HCT116 (cell line): Measurements from ENCODE around the gene SLC39A1. TPM values are rescaled to one million over a fixed set of nuclear protein-coding genes. Genes with fewer than 3 reads are reported as not detected.
A peak's percentile ranks its signal among the peaks of the same experiment; 100 is the strongest.

Experiments
- ATAC-seq: fragments of 200-7000 bp; cut with Tn5 transposase; 2 replicates; pipeline ENCODE4 v1.9.1; 2020; ENCODE audit warnings: mild to moderate bottlenecking, moderate library complexity
- BruUV-seq: library from RNA; stranded (reverse); fragments of 400-500 nt; replicated peaks from 2 replicates; lab custom pipeline; 2021; lab: Mats Ljungman, UMichigan
- CTCF ChIA-PET: fragments of 300-600 bp; sonication (Branson Sonifier 250); formaldehyde crosslinking; loops from one replicate; lab custom pipeline; 2021; ENCODE audit warnings: antibody characterized with exemption; lab: Charles Lee
- POLR2A ChIA-PET: fragments of 300-600, 350-600 bp; sonication (Branson Sonifier 250); formaldehyde crosslinking; loops from one replicate; lab custom pipeline; 2021; ENCODE audit warnings: antibody characterized with exemption; lab: Charles Lee
- RAD21 ChIA-PET, 2 experiments: fragments of 300-600 bp; sonication (Branson Sonifier 250); formaldehyde crosslinking; loops; one replicate each; lab custom pipeline; 2023; ENCODE audit warnings: low total read pairs in 2 of 2; ENCODE audit not compliant: uncharacterized antibody in 2 of 2, unreplicated experiment in 2 of 2, low non-redundant PET in 1 of 2; lab: Charles Lee
- DNase-seq: peaks from one replicate; pipeline ENCODE4 v3.0.0-alpha.2; 2010; ENCODE audit warnings: low read depth, low spot score
- H2AFZ ChIP-seq: fragments of 200-600 bp; shearing (Covaris generic), sonication (generic); 2 replicates; pipeline ENCODE4 v1.6.1; 2017; ENCODE audit warnings: low read depth, mixed run types, mixed read lengths, antibody characterized with exemption, low read length; ENCODE audit not compliant: poor library complexity, severe bottlenecking
- H3K27ac ChIP-seq: 2 replicates; pipeline ENCODE4 v1.5.1; 2012; ENCODE audit warnings: low read depth, low read length
- H3K27me3 ChIP-seq: fragments of 200-600 bp; sonication (generic); 2 replicates; pipeline ENCODE4 v1.6.1; 2016; ENCODE audit warnings: mixed run types, low read length, mixed read lengths; ENCODE audit not compliant: insufficient read depth
- H3K36me3 ChIP-seq, 2 experiments: fragments of 200-500 bp in 1 of 2; fragments of 200-600 bp in 1 of 2; sonication (Bioruptor generic) in 1 of 2; sonication (generic) in 1 of 2; 2 replicates each; pipeline versions ENCODE4 v1.5.1 to v1.6.1; 2014 to 2016; ENCODE audit warnings: low read length in 2 of 2, inconsistent platforms in 1 of 2, mixed read lengths in 1 of 2, mixed run types in 1 of 2; ENCODE audit not compliant: insufficient read depth in 2 of 2, control insufficient read depth in 1 of 2
- H3K4me1 ChIP-seq, 2 experiments: fragments of 200-600 bp in 1 of 2; sonication (generic) in 1 of 2; 2 replicates each; pipeline versions ENCODE4 v1.5.1 to v1.6.1; 2012 to 2017; ENCODE audit warnings: low read length in 2 of 2, inconsistent platforms in 1 of 2, mild to moderate bottlenecking in 1 of 2, mixed read lengths in 1 of 2, mixed run types in 1 of 2, moderate library complexity in 1 of 2; ENCODE audit not compliant: insufficient read depth in 2 of 2, control insufficient read depth in 1 of 2
- H3K4me2 ChIP-seq: fragments of 200-600 bp; sonication (generic); 2 replicates; pipeline ENCODE4 v1.6.1; 2017; ENCODE audit warnings: mixed run types, low read length, mixed read lengths
- H3K4me3 ChIP-seq, 2 experiments: fragments of 200-600 bp in 1 of 2; sonication (generic) in 1 of 2; replicated peaks in 1 of 2; 2 replicates each; pipeline ENCODE4 v1.5.1; 2011 to 2016; ENCODE audit warnings: low read length in 2 of 2, control low read depth in 1 of 2, low read depth in 1 of 2, mild to moderate bottlenecking in 1 of 2, mixed read lengths in 1 of 2, mixed run types in 1 of 2
- H3K79me2 ChIP-seq: fragments of 200-600 bp; sonication (generic); 2 replicates; pipeline ENCODE4 v1.6.1; 2017; ENCODE audit warnings: mild to moderate bottlenecking, mixed run types, low read length, moderate library complexity, mixed read lengths; ENCODE audit not compliant: insufficient read depth
- H3K9ac ChIP-seq: fragments of 200-600 bp; sonication (generic); 2 replicates; pipeline ENCODE4 v1.6.1; 2016; ENCODE audit warnings: low read length, mixed read lengths
- H3K9me2 ChIP-seq: fragments of 200-600 bp; sonication (generic), shearing (Covaris generic); 2 replicates; pipeline ENCODE4 v1.6.1; 2017; ENCODE audit warnings: mixed run types, mild to moderate bottlenecking, moderate library complexity; ENCODE audit not compliant: insufficient read depth
- H3K9me3 ChIP-seq, 2 experiments: fragments of 200-500 bp in 1 of 2; fragments of 200-600 bp in 1 of 2; sonication (Bioruptor generic) in 1 of 2; sonication (generic) in 1 of 2; 2 replicates each; pipeline ENCODE4 v1.6.1; 2014 to 2017; ENCODE audit warnings: low read length in 2 of 2, mixed read lengths in 2 of 2, inconsistent platforms in 1 of 2, low read depth in 1 of 2, mild to moderate bottlenecking in 1 of 2, mixed run types in 1 of 2, moderate library complexity in 1 of 2; ENCODE audit not compliant: control insufficient read depth in 1 of 2, insufficient read depth in 1 of 2
- H4K20me1 ChIP-seq: fragments of 200-600 bp; sonication (generic), shearing (Covaris generic); 2 replicates; pipeline ENCODE4 v1.6.1; 2017; ENCODE audit warnings: mixed run types, mild to moderate bottlenecking, moderate library complexity; ENCODE audit not compliant: insufficient read depth
- CEBPB ChIP-seq: IDR thresholded peaks from 2 replicates; pipeline ENCODE4 v1.6.1; 2012; ENCODE audit warnings: low read depth
- EGR1 ChIP-seq: IDR thresholded peaks from 2 replicates; pipeline ENCODE4 v1.6.1; 2012; ENCODE audit warnings: low read depth
- EZH2 ChIP-seq: fragments of 200-600 bp; sonication (generic); IDR thresholded peaks from 2 replicates; pipeline ENCODE4 v1.6.1; 2017; ENCODE audit warnings: antibody characterized with exemption, mixed run types
- FOSL1 ChIP-seq: IDR thresholded peaks from 2 replicates; pipeline ENCODE4 v1.6.1; 2012; ENCODE audit warnings: low read depth
- JUND ChIP-seq: IDR thresholded peaks from 2 replicates; pipeline ENCODE4 v1.6.1; 2012
- POLR2AphosphoS5 ChIP-seq: IDR thresholded peaks from 2 replicates; pipeline ENCODE4 v1.6.1; 2011; ENCODE audit warnings: mild to moderate bottlenecking, low read depth, low read length, moderate library complexity
- RAD21 ChIP-seq: IDR thresholded peaks from 2 replicates; pipeline ENCODE4 v1.6.1; 2012; ENCODE audit warnings: low read depth, mild to moderate bottlenecking
- SIN3A ChIP-seq: IDR thresholded peaks from 2 replicates; pipeline ENCODE4 v1.6.1; 2012; ENCODE audit warnings: low read depth
- SP1 ChIP-seq: IDR thresholded peaks from 2 replicates; pipeline ENCODE4 v1.6.1; 2012; ENCODE audit warnings: low read depth
- SRF ChIP-seq: IDR thresholded peaks from 2 replicates; pipeline ENCODE4 v1.6.1; 2012; ENCODE audit warnings: low read depth
- TCF7L2 ChIP-seq: IDR thresholded peaks from 2 replicates; pipeline ENCODE4 v1.7.0; 2011; ENCODE audit warnings: borderline replicate concordance, inconsistent platforms; ENCODE audit not compliant: insufficient read depth, insufficient read length; ENCODE audit errors: extremely low read depth
- ZFX ChIP-seq: fragments of 450-650 bp; IDR thresholded peaks from 2 replicates; pipeline ENCODE4 v1.6.1; 2017
- ZNF274 ChIP-seq: fragments of 200-500 bp; sonication (Bioruptor generic); IDR thresholded peaks from 2 replicates; pipeline ENCODE4 v1.6.1; 2014; ENCODE audit warnings: mild to moderate bottlenecking, low read depth, low read length, inconsistent platforms
- intact Hi-C: fragments of 100-400 bp; cut with micrococcal nuclease; formaldehyde crosslinking; loops from 2 replicates; pipeline ENCODE4 v1.10.0; 2022
- total RNA-seq: library from RNA; stranded (reverse); gene quantifications from one replicate; pipeline ENCODE4 v1.2.1, GENCODE V29; 2021; ENCODE audit not compliant: unreplicated experiment
- TF ChIP-seq, protein P1 (sequence below): IDR thresholded peaks from 2 replicates; pipeline ENCODE4 v1.6.1; 2012
- TF ChIP-seq, protein P2 (sequence below): IDR thresholded peaks from 2 replicates; pipeline ENCODE4 v1.6.1; 2012
- TF ChIP-seq, protein P3 (sequence below): IDR thresholded peaks from 2 replicates; pipeline ENCODE4 v1.6.1; 2012; ENCODE audit warnings: low read depth
- TF ChIP-seq, protein P4 (sequence below): IDR thresholded peaks from 2 replicates; pipeline ENCODE4 v1.6.1; 2011; ENCODE audit warnings: mild to moderate bottlenecking, low read length, moderate library complexity; ENCODE audit not compliant: insufficient replicate concordance; ENCODE audit errors: extremely low read depth

SLC39A1 gene
- total RNA-seq, 1 experiment from 2014 or later: 51.5 TPM

DNA sequence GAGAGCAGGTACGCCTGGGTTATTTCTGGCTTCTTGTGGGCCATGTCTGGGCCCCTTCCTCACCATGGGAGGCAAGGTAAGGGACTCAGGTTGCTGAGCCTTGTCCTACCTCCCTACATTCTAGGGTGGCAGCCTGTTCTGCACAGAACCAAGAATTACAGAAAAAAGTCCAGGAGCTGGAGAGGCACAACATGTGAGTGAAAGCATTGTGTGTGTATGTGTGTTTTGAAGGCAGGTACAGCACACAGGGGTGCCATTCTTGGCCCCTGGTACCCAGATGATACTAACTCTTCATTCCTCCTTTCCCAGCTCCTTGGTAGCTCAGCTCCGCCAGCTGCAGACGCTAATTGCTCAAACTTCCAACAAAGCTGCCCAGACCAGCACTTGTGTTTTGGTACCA, 9.7 kb upstream of the SLC39A1 start:
- no peak for ATAC-seq
- BruUV-seq: no TSS peak
- H2AFZ ChIP-seq: no peak overlapping the region
- H3K36me3 ChIP-seq: peaks cover 9 to 26% of the 10 kb centered on the region in 2 experiments; a peak in 3 of 4 replicates
- H3K27me3 ChIP-seq: no peaks in the 10 kb centered on the region
- POLR2A ChIA-PET: no interaction called here
- CTCF ChIA-PET: no interaction called here
- no peak overlapping the region for H3K9ac ChIP-seq
- no peaks in the 10 kb centered on the region for H3K9me2 ChIP-seq
- H3K79me2 ChIP-seq: peaks cover 20% of the 10 kb centered on the region
- TF ChIP-seq POLR2AphosphoS5 (peak; percentile 32; the same call in 1 of the 2 replicates), EZH2 (no peak)
- TF ChIP-seq, all 23 proteins: peak for 1
- Histone ChIP-seq H3K9me3 (no peaks in the 10 kb centered on the region), H3K4me1 (peaks cover 3 to 16% of the 10 kb centered on the region in 2 experiments; a peak in 3 of 4 replicates), H3K4me3 (no peak overlapping the region), H3K4me2 (no peak overlapping the region), H3K27ac (no peak overlapping the region), H4K20me1 (no peaks in the 10 kb centered on the region)
- intact Hi-C loops: no loop called here
- DNase-seq: no peak
- RAD21 ChIA-PET: no interaction called here

DNA sequence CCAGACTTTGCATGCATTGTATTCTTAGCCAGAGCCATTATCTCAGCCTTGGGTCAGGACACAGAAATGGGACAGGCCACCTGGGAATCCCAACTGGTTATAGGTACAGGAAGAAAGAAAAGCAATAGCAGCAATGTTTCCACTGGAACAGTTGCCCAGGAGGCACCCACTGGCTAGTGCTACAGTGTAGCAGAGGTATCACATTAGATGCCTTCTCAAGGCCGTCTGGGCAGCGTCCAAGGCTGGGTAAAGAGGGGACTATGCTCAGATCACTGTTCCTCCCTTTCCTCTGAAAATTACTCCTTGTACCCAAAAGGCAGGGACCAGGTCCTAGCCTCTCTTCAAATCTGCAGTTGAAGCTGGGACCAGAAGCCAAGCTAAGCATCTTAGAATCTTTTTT, 7.0 kb upstream of the SLC39A1 start:
- POLR2A ChIA-PET: no interaction called here
- no peak overlapping the region for H3K4me3 ChIP-seq
- RAD21 ChIA-PET: no interaction called here
- TF ChIP-seq, protein P1, sequence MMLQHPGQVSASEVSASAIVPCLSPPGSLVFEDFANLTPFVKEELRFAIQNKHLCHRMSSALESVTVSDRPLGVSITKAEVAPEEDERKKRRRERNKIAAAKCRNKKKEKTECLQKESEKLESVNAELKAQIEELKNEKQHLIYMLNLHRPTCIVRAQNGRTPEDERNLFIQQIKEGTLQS: no peak
- TF ChIP-seq CEBPB (no peak), EZH2 (no peak), SIN3A (no peak), FOSL1 (no peak), POLR2AphosphoS5 (no peak), EGR1 (no peak), ZNF274 (no peak), TCF7L2 (no peak), RAD21 (no peak), JUND (no peak), SP1 (no peak), SRF (no peak), ZFX (no peak)
- TF ChIP-seq, protein P2, sequence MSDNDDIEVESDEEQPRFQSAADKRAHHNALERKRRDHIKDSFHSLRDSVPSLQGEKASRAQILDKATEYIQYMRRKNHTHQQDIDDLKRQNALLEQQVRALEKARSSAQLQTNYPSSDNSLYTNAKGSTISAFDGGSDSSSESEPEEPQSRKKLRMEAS: no peak
- TF ChIP-seq, protein P3, sequence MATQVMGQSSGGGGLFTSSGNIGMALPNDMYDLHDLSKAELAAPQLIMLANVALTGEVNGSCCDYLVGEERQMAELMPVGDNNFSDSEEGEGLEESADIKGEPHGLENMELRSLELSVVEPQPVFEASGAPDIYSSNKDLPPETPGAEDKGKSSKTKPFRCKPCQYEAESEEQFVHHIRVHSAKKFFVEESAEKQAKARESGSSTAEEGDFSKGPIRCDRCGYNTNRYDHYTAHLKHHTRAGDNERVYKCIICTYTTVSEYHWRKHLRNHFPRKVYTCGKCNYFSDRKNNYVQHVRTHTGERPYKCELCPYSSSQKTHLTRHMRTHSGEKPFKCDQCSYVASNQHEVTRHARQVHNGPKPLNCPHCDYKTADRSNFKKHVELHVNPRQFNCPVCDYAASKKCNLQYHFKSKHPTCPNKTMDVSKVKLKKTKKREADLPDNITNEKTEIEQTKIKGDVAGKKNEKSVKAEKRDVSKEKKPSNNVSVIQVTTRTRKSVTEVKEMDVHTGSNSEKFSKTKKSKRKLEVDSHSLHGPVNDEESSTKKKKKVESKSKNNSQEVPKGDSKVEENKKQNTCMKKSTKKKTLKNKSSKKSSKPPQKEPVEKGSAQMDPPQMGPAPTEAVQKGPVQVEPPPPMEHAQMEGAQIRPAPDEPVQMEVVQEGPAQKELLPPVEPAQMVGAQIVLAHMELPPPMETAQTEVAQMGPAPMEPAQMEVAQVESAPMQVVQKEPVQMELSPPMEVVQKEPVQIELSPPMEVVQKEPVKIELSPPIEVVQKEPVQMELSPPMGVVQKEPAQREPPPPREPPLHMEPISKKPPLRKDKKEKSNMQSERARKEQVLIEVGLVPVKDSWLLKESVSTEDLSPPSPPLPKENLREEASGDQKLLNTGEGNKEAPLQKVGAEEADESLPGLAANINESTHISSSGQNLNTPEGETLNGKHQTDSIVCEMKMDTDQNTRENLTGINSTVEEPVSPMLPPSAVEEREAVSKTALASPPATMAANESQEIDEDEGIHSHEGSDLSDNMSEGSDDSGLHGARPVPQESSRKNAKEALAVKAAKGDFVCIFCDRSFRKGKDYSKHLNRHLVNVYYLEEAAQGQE: no peak
- TF ChIP-seq, protein P4, sequence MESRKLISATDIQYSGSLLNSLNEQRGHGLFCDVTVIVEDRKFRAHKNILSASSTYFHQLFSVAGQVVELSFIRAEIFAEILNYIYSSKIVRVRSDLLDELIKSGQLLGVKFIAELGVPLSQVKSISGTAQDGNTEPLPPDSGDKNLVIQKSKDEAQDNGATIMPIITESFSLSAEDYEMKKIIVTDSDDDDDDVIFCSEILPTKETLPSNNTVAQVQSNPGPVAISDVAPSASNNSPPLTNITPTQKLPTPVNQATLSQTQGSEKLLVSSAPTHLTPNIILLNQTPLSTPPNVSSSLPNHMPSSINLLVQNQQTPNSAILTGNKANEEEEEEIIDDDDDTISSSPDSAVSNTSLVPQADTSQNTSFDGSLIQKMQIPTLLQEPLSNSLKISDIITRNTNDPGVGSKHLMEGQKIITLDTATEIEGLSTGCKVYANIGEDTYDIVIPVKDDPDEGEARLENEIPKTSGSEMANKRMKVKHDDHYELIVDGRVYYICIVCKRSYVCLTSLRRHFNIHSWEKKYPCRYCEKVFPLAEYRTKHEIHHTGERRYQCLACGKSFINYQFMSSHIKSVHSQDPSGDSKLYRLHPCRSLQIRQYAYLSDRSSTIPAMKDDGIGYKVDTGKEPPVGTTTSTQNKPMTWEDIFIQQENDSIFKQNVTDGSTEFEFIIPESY: no peak

More for the DNA sequence above, 7.0 kb upstream of the SLC39A1 start:
- DNase-seq: no peak
- H3K79me2 ChIP-seq: peaks cover 8% of the 10 kb centered on the region; the same call in 1 of the 2 replicates
- no peak overlapping the region for H3K27ac ChIP-seq
- H4K20me1 ChIP-seq: no peaks in the 10 kb centered on the region
- H3K27me3 ChIP-seq: no peaks in the 10 kb centered on the region
- H3K36me3 ChIP-seq: peaks cover 7 to 17% of the 10 kb centered on the region in 2 experiments; a peak in 2 of 4 replicates
- H3K4me1 ChIP-seq: peaks cover 11 to 27% of the 10 kb centered on the region in 2 experiments
- intact Hi-C loops: no loop called here
- no TSS peak for BruUV-seq
- no peak for ATAC-seq
- CTCF ChIA-PET: no interaction called here
- no peaks in the 10 kb centered on the region for H3K9me2 ChIP-seq
- H3K4me2 ChIP-seq: no peak overlapping the region
- H2AFZ ChIP-seq: no peak overlapping the region
- H3K9ac ChIP-seq: no peak overlapping the region
- H3K9me3 ChIP-seq: no peaks in the 10 kb centered on the region
